HG03342 (cell line): ENCODE results near the gene SLC35G6.
"Not testable (repeated sequence)": the region's sequence is repeated elsewhere in the genome, so short reads cannot be mapped to it uniquely, and the experiment has no call there.

Experiments
- ATAC-seq: cut with Tn5 transposase; IDR thresholded peaks from one replicate; pipeline ENCODE4 v1.9.1; 2021; ENCODE audit warnings: mild to moderate bottlenecking, moderate library complexity; ENCODE audit not compliant: unreplicated experiment

SLC35G6 gene

DNA sequence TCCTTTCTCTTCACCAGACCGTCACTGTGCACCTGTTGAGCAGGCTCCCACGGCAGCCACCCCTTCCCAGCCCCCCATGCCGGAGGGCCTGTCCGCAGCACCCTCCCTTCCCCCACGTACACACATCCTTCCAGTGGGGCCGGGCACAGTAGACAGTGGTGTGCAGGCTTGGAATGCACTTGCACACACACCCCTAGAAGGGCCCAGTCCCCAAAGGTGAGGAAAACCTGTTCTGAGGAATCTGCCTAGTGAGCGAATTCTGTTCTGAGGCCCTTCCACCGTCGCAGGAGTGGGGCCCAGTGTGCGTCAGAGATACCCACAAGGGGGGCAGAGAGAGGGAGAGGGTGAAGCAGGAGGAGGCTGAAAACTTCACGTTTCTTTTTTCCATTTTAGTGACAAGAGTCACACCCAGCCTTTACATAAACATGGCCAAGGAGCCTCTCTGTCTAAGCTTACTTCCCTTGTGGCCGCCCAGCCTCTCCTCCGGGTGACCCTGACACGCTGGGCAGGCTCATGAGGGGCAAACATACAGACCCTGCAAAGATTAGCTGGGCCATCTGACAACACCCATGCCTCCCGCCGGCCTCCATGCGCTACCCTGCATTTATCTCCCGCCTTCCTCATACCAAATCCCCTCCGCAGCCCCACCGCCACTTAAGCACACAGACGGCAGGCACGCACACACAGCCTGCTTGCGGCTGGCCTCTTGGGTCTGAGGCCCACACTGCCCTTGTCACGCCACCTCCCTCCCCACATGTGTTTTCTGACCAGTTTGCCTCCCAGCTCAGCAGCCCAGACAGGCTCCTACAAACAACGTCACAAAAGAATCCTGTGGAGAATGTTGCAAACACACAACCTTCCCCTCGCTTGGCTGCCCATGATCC, 3.6 kb upstream of the SLC35G6 start:
- no peak for ATAC-seq

DNA sequence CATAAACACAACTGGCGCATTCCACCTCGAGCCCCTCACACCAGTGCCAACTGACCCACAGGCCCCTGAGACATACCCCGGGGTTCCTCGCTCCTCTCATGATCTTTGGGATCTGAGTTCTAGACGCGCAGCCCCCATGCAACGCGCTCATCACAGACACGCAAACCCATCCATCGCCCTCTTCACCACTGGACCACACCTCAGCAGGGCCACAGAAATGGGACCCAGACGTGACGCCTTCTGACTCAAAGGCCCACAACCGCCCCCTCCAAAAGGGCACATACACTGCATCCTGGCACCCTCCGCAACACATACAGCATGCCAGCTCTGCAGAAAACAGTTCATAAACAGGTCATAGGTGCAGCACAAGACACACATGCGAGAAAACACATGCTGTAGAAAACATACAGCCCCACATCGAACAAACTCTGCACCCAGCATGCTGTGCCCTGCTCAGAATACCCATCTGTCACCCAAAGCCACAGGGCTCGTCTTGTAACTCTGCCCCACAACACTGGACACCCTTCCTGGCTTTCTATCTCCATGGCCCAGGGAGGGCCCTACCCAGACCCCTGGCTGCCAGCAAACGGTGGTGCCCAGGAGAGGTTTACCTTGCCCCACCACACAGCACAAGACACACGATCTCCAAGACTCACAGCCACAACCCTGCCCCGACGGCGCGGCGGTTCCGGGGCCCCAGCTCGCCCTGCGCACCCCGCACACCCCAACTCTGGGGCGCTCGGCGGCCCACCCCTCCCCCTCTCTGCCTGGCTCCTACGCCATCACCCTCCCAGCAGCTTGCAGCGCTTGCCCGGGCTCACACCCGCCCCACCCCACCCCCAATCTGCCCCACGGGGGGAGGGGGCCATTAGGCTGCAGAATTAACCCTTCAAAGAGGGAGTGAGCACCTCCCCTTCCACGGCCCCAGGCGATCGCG, 2.7 kb upstream of the SLC35G6 start:
- no peak for ATAC-seq

DNA sequence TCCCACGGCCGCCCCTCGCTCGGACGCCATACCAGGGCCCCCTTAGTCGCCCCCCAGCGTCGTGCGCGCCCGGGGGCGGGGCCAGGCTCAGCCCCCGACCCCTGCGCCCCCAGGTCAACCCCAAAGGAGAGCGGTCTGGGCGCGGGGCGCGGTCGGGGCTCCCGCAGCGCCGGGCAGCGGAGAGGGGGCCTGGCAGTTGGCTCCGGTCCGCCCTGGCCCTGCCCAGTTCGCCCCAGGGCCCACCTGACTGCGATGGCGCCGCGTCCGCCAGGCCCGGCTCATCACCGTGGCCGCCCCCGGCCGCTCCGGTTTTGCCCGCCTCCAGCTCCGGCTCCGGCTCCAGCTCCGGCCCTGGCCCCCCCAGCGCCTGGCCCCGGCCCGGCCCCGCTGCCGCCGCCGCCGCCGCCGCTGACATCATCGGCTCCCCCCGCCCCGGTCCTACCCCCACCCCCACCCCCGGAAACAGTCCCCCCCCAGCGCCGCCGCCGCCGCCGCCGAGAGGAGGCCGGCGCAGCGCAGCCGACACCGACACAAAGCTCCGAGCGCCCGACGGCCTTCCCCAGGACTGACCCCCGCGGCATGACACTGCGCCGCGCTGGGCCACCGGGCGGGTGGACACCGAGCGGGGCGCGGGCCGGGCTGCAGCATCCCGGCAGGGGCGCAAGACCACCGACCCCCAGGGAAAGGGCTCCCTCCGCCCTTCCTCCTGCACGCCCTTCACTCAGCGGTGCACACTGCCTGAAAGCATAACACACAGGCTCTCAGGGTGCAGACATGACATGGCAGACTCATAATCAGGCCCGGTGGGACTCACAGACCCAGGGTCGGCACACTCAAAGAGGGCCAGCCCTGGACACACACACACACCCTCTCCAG, 1.8 kb upstream of the SLC35G6 start, which contains the start of gene ZBTB4:
TSS of gene ZBTB4 (minus strand) at position 419 of the 876 bp plus-strand sequence. CDS start 12,830 bp downstream, outside the sequence.
- ATAC-seq, result no peak

DNA sequence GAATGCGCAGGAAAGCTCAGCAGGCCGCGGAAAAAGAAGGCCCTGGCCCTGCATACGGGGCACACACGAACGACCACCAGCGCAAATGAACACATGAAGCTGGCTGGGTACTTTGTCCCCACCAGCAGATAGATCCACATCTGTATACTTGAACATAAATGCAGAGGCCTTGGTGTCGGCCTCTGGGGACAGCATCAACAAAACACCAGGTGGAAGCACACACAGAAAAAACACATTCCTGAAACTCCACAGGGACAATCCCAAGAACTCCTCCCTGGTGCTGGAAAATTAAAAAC, 1.2 kb upstream of the SLC35G6 start:
- ATAC-seq, result no peak

DNA sequence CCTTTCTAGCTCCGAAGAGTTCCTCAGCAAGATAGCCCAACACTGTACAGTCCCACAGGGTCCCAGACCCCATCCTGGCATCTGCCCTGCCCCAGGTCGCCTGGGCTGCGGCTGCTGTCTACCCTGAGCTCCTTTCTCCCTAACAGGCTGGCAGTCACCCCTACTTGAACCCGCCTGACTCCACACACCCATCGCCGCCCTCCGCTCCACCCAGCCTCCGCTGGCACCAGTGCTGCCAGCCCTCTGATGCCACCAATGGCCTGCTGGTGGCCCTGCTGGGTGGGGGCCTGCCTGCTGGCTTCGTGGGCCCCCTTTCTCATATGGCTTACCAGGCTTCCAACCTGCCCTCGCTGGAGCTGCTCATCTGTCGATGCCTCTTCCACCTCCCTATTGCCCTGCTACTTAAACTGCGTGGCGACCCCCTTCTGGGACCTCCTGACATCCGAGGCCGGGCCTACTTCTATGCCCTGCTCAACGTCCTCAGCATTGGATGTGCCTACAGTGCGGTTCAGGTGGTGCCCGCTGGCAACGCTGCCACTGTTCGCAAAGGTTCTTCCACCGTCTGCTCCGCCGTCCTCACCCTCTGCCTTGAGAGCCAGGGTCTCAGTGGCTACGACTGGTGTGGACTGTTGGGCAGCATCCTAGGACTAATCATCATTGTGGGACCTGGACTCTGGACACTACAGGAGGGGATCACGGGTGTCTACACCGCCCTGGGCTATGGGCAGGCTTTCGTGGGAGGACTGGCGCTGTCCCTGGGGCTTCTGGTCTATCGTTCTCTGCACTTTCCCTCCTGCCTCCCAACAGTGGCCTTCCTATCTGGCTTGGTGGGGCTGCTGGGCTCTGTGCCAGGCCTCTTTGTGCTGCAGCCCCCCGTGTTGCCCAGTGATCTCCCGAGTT, 846 bp downstream of the SLC35G6 start:
- ATAC-seq, result not testable (repeated sequence)

DNA sequence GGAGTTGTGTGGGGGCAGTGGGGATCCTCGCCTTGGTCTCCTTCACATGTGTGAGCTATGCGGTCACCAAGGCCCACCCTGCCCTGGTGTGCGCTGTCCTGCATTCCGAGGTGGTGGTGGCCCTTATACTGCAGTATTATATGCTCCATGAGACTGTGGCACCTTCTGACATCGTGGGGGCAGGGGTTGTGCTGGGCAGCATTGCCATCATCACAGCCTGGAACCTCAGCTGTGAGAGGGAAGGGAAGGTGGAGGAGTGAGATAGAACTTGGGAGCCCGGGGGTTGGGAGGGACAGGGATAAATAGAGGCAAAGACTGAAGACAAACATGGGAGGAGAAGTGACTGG, 1.5 kb downstream of the SLC35G6 start:
- ATAC-seq, result not testable (repeated sequence)

DNA sequence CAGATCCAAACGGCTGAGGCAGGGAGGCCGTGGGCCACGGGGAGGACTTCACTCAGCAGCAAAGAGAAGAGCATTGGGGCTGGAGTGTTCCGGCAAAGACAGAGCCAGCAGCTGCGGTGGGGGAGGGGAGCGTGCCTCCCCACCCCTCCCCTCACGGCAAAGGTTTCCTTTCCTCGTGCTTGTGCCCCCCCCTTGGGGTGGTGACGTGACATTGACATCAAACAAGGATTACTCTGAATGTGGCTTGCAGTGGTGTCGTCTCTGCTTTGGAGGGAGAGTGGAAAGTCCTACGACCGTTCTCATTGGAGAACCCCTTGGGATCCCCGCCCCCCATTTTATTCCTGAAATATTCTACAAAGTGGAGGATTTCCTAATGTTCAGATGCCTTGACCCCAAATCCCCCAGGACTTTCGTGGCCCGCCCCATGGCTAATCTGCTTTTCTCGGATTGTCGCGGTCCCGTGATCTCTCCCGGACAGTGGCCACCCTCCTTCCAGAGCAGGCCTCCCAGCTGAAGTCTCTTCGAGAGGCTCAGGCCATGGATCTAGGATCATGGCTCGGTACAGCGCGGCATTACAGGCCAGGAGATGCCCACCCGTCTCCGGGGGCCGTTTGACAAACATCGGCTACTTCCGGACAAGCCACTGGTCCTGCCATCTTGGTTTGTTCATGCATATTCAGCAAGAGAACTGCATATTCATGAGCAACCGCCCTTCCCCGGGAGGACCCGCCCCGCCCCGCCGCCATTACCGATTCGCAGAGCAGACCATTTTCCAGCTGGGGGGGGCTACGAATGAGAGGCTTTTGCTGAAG, 2.2 kb downstream of the SLC35G6 start:
- ATAC-seq, result peak; percentile 37

DNA sequence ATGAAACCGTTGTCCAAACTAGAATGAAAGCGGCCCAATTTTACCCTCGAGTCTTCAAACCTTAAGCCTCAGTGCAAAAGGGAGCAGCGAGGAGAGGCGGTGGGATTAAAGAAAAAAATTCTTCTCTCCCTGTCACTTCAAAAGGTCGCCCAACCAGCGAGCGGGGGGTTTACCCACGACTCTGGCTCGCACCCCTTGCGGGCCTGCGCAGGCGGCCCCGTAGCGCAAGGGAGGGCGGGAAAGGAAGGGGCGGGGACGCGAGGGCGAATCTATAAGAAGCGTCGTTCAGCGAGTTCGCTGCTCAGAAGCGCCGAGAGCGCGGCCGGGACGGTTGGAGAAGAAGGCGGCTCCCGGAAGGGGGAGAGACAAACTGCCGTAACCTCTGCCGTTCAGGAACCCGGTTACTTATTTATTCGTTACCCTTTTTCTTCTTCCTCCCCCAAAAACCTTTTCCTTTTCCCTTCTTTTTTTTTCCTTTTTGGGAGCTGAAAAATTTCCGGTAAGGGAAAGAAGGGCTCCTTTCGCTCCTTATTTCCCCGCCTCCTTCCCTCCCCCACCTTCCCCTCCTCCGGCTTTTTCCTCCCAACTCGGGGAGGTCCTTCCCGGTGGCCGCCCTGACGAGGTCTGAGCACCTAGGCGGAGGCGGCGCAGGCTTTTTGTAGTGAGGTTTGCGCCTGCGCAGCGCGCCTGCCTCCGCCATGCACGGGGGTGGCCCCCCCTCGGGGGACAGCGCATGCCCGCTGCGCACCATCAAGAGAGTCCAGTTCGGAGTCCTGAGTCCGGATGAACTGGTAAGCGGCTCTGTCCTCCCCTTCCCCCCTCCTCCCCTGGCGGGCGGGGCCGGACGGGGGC, 3.0 kb downstream of the SLC35G6 start, which contains the start of gene POLR2A:
TSS of gene POLR2A (plus strand) at position 300 of the 852 bp plus-strand sequence.
- peak; percentile 58 for ATAC-seq

DNA sequence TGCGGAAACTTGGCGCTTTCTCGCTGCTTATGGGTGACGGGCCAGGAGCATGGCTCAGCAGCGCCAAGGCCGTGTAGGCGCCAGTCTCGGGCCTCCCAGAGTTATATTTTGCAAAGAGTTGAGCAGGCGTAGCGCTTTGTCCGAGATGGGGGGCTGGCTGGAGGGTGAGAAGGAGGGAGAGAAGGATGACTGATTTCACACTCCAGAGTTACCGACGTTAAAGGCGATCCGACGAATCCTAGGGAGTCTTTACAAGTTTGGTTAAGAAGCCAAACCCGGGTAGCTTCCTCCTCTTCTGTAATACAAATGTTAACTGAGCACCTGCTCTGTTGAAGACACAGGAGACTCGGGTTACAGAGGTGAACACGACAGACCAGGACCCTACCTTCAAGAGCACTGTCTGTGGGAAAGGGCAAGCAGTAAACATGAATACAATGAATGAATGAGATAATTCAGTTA, 3.7 kb downstream of the SLC35G6 start:
- no peak for ATAC-seq

DNA sequence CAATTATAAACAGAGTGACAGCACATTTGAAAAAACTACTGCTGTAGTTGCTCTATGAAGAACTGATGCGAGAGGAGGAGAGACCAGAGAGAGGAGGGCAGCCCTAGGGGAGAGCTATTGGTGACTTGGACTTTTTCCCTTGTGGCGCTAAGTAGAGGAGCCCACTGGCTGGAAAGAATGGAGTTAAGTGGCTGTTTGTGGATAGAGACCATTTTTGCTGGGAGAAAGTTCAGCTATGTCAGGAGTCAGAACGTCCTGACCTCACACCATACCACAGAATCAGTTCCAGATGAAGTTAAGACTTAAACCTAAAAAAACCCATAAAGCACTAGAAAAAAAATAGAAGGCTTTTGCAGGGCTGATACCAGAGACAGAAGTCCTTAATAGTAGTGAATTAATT, 4.9 kb downstream of the SLC35G6 start:
- no peak for ATAC-seq

DNA sequence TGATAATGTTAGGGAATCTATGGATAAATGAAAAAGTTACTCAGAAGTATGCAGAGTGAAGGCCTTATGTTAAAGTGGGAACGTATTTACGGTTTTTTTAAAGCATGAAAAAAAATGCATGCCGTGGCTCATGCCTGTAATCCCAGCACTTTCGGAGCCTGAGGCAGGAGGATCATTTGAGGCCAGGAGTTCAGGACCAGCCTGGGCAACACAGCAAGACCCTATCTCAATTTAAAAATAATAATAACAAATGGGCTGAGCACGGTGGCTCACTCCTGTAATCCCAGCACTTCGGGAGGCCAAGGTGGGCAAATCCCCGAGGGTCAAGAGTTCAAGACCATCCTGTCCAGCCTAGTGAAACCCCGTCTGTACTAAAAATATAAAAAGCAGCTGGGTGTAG, 8.9 kb downstream of the SLC35G6 start:
- ATAC-seq, result no peak

DNA sequence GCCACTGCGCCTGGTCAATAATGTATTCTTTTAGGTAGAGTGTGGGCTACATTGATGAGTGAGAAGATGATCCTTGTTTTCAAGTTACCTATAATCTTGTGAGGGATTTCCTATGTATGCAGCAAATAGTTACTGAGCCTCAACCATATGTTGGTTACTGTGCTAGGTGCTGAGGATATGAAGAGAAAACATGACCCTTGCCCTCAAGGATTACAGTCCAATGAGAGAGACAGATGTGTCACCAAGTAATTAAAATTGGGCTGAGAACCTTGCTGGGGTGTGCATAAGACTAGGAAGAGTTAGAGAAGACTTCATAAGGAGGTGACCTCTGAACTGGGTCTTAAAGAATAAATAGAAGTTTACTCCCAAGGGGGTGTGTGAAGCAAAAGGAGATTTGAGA, 10.3 kb downstream of the SLC35G6 start:
- ATAC-seq, result no peak

DNA sequence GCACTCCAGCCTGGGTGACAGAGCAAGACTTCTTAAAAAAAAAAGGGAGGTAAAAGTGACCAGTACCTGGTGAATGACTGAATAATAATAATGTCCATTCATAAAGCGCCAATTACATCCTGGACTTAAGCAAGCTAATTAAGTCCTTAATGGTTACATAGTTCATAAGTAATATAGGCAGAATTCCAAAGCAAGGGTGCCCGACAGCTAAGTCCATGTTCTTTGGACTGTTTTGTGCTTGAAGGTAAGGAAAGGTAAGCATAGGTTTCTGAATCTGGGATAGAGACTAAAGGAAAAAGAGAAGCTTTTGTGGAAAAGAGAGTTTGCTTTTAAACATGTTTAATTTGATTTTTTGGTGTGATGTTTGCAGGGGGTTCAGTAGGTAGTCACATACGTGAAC, 12.7 kb downstream of the SLC35G6 start:
- no peak for ATAC-seq

DNA sequence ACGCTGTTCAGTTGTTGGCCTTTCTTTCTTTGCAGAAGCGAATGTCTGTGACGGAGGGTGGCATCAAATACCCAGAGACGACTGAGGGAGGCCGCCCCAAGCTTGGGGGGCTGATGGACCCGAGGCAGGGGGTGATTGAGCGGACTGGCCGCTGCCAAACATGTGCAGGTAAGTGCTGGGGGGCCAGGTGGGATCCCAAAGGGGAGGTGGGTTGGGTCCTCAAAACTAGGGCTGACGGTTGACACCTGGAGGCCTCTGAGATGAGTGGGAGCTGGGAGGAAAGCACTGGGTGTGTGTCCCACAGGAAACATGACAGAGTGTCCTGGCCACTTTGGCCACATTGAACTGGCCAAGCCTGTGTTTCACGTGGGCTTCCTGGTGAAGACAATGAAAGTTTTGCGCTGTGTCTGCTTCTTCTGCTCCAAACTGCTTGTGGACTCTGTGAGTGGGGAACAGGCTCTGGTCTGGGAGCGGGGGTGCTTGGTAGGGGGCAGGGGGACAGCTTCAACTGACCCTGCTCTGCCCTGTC, 14.7 kb downstream of the SLC35G6 start:
- ATAC-seq, result no peak

DNA sequence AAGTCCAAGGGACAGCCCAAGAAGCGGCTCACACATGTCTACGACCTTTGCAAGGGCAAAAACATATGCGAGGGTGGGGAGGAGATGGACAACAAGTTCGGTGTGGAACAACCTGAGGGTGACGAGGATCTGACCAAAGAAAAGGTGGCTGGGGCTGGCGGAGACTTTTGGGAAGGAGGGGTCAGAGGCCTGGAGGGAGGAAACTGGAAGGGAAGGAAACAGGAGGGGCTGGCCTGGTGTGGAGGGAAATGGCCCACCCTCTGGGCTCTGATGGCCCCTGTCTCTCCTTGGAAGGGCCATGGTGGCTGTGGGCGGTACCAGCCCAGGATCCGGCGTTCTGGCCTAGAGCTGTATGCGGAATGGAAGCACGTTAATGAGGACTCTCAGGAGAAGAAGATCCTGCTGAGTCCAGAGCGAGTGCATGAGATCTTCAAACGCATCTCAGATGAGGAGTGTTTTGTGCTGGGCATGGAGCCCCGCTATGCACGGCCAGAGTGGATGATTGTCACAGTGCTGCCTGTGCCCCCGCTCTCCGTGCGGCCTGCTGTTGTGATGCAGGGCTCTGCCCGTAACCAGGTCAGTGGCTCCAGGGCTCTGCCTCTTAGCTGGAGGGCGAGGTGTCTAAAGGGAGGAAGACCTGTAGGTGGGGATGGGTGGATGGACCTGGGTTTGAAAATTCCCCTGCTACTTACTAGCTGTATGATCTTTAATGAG, 15.4 kb downstream of the SLC35G6 start:
- ATAC-seq, result no peak

DNA sequence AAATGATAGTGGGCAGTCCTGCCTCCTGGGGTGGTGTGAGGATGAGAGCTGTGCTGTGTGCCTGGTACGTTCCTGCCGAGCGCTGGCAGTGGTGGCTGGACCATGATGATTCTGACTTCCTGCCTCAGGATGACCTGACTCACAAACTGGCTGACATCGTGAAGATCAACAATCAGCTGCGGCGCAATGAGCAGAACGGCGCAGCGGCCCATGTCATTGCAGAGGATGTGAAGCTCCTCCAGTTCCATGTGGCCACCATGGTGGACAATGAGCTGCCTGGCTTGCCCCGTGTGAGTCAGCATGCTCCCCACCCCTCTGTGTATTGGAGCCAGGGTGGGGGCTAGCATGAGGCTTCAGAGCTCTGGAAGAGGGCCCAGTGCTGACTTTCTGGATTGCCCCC, 16.0 kb downstream of the SLC35G6 start:
- ATAC-seq, result no peak

DNA sequence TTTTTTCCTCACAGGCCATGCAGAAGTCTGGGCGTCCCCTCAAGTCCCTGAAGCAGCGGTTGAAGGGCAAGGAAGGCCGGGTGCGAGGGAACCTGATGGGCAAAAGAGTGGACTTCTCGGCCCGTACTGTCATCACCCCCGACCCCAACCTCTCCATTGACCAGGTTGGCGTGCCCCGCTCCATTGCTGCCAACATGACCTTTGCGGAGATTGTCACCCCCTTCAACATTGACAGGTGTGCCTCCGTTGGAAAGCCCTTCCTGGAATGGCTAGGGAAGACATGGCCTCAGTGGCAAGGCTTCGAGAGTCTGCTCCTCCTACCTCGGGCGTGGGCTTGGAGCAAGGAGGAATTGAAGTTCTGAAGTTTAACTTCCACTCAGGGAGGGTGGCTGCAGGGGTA, 16.4 kb downstream of the SLC35G6 start:
- ATAC-seq, result no peak
